H1 (cell line): Measurements from ENCODE around the gene ACAD10. TPM values are rescaled to one million over a fixed set of nuclear protein-coding genes. Genes with fewer than 3 reads are reported as not detected.

Experiments
- SIN3A ChIP-seq, 2 experiments: IDR thresholded peaks in 1 of 2; conservative IDR thresholded peaks in 1 of 2; 2 replicates each; pipeline ENCODE4 v1.6.1; 2011 to 2012; ENCODE audit warnings: low read length in 2 of 2, improper control_type of control experiment in 1 of 2, low read depth in 1 of 2, mild to moderate bottlenecking in 1 of 2
- SIRT6 ChIP-seq: IDR thresholded peaks from one replicate; pipeline ENCODE4 v1.7.1; 2012; ENCODE audit warnings: low read length, inconsistent platforms
- polyA plus RNA-seq, 7 experiments: library from polyadenylated mRNA; depleted of rRNA in 3 of 7; stranded (reverse) in 5 of 7; unstranded in 2 of 7; fragments of >200 nt in 5 of 7; fragments of 200-250 nt in 2 of 7; gene quantifications; 1 replicate in 5 of 7; 2 replicates in 1 of 7; 4 replicates in 1 of 7; pipeline versions ENCODE4 v1.2.1 to v1.2.3, GENCODE V29; 2011 to 2013; ENCODE audit warnings: missing spikeins in 2 of 7, mixed read lengths in 2 of 7
- total RNA-seq: library from RNA; stranded (reverse); fragmentation: NEBNext Ultra II Directional; extraction: Animal tissue kit (Norgen Biotek cat#: 25700); gene quantifications from 2 replicates; pipeline ENCODE4 v1.2.1, GENCODE V29; 2021

ACAD10 gene
- total and polyA plus RNA-seq, 2 of the 8 experiments (the other 6 are each of a cell fraction or from before 2014, with no cell fraction given): 17.3 to 23.3 TPM

DNA sequence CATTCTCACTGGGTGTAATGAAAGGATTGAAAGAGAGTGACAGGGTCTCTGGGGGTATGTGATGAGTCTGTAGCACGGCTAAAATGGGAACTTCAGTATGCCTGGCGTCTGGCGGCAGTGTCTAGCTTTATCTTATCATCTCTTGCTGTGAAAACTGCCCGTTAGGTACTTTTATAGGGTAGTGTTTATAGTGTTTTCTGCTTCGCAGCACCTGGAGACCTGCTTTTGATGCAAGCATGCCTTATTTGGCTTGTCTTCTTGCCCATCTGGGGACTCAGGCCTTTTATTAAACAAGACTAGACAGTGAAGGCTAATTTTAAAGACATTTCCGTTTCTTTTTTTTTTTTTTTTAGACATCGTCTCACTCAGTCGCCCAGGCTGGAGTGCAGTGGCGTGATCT lies 44.6 kb downstream of the ACAD10 start (continued):
- no peak for TF ChIP-seq SIN3A (conservative IDR thresholded peaks at IDR 0.05 in 1 of 2, IDR thresholded peaks at IDR 0.05 in 1 of 2; ENCODE audit: low read depth in 1 of 2, low read length in 2 of 2)
- no peak for TF ChIP-seq SIRT6
